Measurements from ENCODE around the gene RNF220.
A peak's percentile ranks its signal among the peaks of the same experiment; 100 is the strongest.

Gene RNF220

GRCh38 chr1:44405031-44405797, at the start of gene RNF220:
TSS of gene RNF220 (plus strand) at chr1:44405255.
- DNase-seq: peak; percentile 66 to 68

DNA sequence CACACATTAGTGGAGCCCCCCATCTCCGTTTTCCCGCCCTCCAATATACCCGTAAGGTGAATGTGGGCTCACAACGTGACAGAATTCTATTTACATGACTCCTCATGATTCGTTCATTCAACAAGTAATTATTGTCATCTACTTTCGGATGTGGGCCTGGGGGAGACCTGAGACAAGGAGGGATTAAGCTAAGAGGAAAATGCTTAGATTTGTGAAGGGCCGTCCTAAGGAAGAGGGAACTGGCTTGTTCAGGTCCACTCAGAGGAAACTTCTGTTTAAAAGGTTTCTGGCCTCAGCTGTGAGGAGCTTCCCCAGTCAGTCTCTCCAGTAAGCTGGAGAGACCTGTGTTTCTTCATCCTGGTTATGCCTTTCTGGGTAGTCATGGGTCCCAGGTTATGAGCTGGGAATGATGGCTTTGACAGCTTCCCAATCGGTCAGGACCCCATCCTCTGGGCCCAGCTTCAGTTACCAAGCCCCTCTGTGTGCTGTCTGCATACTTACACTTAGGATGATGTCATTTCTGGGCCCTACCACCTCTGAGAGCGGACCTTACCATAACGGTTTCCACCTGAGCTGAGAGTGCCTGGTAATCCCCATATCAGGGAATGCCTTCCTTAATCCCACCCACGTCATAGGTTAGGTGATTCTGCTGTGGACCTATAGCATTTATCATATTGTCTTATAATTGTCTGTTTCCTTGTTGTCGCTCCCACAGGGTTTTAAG, 49.3 kb upstream of the RNF220 start:
- DNase-seq: no peak

- no peak for DNase-seq
Measured at GRCh38 chr1:44357710-44358109, 47.3 kb upstream of the RNF220 start.

GRCh38 chr1:44359234-44359935, 45.7 kb upstream of the RNF220 start:
- DNase-seq: no peak

DNA sequence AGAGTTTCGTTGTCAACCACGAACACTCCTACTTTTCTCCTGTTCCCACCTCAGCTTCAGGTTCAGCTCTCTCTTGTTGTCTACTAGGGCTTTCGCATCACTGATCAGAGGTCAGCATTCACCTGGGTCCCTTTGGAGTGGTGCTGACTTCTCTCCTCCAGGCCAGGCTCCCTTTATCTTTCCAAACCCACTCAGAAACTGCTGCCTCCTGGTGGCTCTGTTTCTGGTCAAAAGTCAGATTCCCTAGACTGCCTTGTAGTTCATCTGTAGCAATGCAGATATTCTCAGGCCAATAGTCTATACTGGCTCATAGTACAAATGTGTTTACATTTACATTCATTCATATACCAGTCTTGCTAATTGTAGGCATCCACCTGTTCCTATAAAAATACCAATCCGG, 43.6 kb upstream of the RNF220 start:
- DNase-seq: no peak

DNA sequence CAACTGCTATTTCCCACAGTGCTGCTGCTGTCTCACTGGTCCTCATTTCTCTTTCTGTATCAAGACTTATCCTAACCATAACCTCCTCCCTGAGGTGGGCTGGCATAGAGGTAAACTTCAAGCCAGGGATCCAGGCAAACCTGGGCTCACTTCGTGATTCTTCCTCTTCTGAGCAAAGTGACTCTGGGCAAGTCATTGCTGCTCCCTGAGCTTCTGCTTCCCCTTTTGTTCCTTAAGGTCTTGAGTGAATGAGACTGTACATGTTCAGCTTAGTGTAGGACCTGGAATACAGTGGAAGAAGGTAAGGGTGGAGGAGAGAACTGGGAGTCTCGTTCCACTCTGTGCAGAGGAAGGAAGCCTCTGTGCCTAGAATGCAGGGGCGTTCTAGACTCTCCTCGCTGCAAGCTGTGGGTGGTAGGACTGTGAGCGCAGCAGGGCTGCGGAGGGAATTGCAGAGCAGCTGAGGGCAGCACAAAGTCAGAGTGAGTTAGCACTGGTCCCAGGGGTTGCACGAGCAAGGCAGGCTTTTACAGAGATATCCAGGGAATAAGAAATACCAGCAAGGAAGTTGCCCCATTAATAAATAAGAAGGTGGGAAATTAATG, 38.6 kb upstream of the RNF220 start:
- DNase-seq: no peak

GRCh38 chr1:44367944-44368343, 37.1 kb upstream of the RNF220 start:
- no peak for DNase-seq

DNA sequence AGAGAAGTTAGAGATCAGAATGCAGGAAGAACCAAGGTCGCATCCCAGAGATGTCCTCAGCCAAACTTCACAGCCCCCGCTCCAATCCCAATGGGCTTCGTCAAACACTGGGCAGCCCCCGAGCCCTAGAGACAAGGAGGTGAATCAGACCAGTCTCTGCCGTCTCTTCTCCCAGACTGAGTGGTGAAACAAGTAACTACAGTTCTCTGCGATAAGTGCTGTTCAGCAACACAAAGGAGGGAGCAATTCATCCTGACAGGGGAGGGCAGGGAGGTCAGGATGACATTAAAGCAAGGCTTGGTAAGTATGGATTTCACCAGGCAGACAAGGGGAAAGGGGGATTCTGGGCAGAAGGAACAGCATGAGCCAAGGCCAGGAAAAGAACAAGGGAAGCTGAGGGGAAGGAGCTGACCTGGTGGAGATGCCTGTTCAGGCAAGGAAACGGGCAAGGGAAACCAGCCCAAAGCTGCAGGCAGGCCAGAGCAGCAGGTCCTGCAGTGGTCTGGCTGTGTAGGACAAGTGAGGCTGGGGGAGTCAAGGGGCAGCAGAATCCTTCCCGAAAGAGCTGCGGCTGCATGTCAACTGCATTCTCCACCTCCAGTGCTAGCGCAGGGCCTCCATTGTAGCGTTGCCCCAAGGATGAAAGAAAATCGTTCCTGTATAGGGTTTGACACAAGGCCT, 36.4 kb upstream of the RNF220 start:
- DNase-seq: no peak

DNA sequence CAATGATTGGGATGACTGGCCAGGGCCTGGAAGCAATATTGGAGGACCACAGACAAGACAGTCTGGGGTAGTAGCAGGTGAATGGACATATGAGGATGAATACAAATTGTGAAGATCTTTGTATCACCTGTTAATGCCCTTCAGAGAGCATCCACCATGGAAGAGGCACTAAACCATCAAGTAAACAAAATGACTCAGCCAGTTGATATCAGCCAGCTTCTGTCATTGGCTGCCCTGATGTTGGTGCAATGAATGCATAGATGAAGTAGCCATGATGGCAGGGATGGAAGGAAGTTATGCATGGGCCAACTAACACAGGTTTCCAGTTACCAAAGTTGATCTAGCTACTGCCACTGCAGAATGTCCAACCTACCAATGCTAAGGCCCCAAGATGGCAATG, 33.8 kb upstream of the RNF220 start:
- DNase-seq: no peak

DNA sequence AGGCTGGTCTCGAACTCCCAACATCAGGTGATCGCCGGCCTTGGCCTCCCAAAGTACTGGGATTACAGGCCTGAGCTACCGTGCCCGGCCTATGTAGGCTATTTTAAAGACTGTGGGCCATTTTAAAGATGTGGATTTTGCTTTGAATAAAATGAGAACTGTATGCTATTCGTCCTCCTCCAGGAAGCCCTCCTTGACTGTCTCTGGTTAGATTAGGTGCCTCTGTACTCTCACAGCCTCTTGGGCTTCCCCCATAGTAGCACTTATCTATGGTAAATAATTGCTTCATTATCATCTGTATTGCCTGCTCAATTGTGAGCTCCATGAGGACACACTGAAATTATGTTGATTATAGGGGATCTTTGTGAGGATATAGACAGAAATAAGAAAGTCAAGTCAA, 29.5 kb upstream of the RNF220 start:
- no peak for DNase-seq

DNA sequence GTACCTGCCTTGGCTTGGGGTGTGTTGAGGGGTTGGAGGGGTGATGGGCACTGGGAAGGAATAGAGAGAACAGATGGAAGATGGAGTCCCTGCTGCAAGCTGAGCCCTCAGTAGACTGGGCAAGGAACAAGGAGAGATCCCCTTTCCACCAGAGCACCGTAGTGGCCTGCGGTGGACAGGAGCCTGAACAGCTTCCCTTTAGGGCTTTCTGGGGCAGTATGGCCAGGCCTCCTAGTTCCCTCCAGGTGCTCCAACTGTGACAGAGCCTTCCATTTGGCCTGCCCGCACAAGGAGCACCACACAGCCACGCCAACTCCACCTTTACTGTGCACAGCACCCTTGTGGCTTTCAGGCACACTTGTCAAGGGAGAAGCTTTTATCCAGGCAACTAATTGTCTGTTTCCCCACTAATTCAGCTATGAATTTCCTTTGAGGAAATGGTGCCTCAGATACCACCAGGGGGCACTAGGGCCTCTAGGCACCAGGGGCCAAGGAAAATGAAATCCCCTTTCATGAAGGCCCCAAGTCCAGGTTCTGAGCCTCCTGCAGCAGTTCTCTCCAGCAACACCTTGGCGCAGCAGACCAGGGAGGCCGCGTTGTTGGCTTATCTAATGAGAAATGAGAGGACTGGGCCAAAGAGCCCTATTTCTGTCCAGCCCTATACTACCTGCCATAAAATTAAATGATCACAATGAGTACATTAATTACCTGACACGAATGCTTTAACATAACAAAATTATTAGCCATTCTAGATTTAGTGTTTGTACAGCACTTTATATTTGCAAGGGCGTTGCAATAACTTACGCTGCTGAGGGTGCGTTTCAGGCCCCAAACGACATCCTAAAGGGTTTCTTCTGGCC, 26.9 kb upstream of the RNF220 start:
- DNase-seq: peak; percentile 50 to 63

GRCh38 chr1:44380666-44381177, 24.3 kb upstream of the RNF220 start:
- DNase-seq: no peak

- DNase-seq: no peak
Measured at GRCh38 chr1:44388551-44388950, 16.5 kb upstream of the RNF220 start.

GRCh38 chr1:44389437-44389836, 15.6 kb upstream of the RNF220 start:
- DNase-seq: no peak

DNA sequence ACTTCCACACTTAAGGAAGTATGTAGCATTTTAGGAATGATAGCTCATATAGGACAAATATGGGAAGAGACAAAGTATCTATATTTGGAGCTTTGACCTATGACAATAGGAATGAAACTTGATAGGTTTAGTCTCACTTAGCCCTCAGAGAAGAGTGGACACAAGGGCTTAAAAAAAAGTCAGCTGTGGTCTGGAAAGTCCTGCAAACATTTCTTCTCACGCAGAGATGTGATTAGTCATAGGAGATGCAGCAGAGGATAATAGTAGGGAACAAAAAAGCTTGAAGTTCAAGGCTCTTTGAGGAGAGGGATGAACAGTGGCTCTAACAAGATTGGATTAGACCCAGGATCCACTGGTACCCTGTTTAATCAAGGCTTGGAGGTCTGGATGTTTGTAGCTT, 14.8 kb upstream of the RNF220 start:
- peak in 1 of 2 experiments; percentile 9 for DNase-seq

- DNase-seq: no peak
Measured at GRCh38 chr1:44401256-44402228, 3.5 kb upstream of the RNF220 start.

- DNase-seq: peak in 1 of 2 experiments; percentile 11
Measured at GRCh38 chr1:44405798-44406736, 1.0 kb downstream of the RNF220 start.

GRCh38 chr1:44406737-44407429, 1.8 kb downstream of the RNF220 start:
- DNase-seq: no peak
